Measurements from ENCODE around the gene PPP1R3F.

- TF ChIP-seq CTCF (IDR thresholded peaks at IDR 0.05) (no peak), POLR2AphosphoS5 (IDR thresholded peaks at IDR 0.05) (no peak)
Observed at GRCh38 chrX:49312176-49312575, 42.6 kb downstream of the PPP1R3F start.

All from suprapubic skin (tissue), 3 donors.